ENCODE results near the gene COL27A1. TPM values are rescaled to one million over a fixed set of nuclear protein-coding genes. Genes with fewer than 3 reads are reported as not detected.

Gene COL27A1
- total RNA-seq, 4 donors from 2014 or later, result 1.0 to 5.7 (median 3.3) TPM

DNA sequence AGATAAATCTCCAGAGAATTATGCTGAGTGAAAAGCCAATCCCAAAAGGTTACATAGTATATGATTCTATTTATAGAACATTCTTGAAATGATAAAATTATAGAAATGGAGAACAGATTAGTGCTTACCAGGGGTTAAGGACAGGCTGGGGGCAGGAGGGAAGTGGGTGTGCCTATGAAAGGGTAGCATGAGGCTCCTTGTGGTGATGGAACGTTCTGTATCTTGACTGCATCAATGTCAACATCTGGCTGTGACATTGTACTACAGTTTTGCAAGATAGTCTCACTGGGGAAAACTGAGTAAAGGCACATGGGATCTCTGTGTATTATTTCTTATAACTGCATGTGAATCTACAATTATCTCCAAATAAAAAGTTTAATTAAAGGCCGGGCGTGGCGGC is 196.6 kb downstream of the COL27A1 start:
- WGBS, 2 donors (ENCODE audit: low coverage in 1 of 2), result 45 to 76% methylated on average over 1 to 4 of the region's 4 CpGs
- Histone ChIP-seq H3K4me3 (no peak overlapping the region), H3K36me3 (peaks cover 0 to 97% of the 10 kb centered on the region in 2 donors), H3K27ac (no peak overlapping the region), H3K27me3 (no peaks in the 10 kb centered on the region), H3K9me3 (no peaks in the 10 kb centered on the region), H3K4me1 (peaks cover 0 to 26% (median 6%) of the 10 kb centered on the region in 3 donors)
- no peak for TF ChIP-seq EP300 (IDR thresholded peaks at IDR 0.05)
- TF ChIP-seq POLR2AphosphoS5 (IDR thresholded peaks at IDR 0.05), result peak; percentile 26
- ATAC-seq, result peak; percentile 31

DNA sequence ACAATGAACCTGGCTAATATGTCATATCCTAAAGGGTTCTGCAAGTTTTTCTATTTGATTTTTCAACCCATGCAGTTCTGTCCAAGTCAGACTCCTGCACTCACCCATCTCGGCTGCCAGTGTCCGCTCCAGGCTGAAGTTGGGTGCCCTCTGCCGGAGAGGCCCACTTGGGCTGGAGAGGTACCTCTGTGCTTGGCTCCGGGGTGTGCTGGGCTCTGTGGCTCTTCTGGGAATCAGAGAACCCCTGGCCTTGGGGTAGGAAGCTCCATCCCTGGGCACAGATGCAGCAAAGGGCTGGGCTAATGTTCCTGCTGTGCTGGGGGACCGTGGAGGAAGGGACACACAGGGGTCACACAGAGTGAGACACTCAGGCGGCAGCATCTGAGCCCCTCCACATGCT is 200.5 kb downstream of the COL27A1 start:
- no peak for TF ChIP-seq POLR2A (IDR thresholded peaks at IDR 0.05)
- TF ChIP-seq EP300 (IDR thresholded peaks at IDR 0.05), result no peak
- TF ChIP-seq, protein P1, sequence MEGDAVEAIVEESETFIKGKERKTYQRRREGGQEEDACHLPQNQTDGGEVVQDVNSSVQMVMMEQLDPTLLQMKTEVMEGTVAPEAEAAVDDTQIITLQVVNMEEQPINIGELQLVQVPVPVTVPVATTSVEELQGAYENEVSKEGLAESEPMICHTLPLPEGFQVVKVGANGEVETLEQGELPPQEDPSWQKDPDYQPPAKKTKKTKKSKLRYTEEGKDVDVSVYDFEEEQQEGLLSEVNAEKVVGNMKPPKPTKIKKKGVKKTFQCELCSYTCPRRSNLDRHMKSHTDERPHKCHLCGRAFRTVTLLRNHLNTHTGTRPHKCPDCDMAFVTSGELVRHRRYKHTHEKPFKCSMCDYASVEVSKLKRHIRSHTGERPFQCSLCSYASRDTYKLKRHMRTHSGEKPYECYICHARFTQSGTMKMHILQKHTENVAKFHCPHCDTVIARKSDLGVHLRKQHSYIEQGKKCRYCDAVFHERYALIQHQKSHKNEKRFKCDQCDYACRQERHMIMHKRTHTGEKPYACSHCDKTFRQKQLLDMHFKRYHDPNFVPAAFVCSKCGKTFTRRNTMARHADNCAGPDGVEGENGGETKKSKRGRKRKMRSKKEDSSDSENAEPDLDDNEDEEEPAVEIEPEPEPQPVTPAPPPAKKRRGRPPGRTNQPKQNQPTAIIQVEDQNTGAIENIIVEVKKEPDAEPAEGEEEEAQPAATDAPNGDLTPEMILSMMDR (IDR thresholded peaks at IDR 0.05), result no peak
- no peak for TF ChIP-seq POLR2AphosphoS5 (IDR thresholded peaks at IDR 0.05)
- Histone ChIP-seq H3K27ac (no peak overlapping the region), H3K4me3 (no peak overlapping the region), H3K4me1 (no peaks in the 10 kb centered on the region), H3K9me3 (no peaks in the 10 kb centered on the region), H3K27me3 (no peaks in the 10 kb centered on the region), H3K36me3 (peaks cover 0 to 97% of the 10 kb centered on the region in 2 donors)
- ATAC-seq, result no peak
- 79% methylated on average over 2 of the region's 6 CpGs; no CpG with 5 or more reads in 1 of the 2 donors for WGBS, 2 donors (ENCODE audit: low coverage in 1 of 2)

DNA sequence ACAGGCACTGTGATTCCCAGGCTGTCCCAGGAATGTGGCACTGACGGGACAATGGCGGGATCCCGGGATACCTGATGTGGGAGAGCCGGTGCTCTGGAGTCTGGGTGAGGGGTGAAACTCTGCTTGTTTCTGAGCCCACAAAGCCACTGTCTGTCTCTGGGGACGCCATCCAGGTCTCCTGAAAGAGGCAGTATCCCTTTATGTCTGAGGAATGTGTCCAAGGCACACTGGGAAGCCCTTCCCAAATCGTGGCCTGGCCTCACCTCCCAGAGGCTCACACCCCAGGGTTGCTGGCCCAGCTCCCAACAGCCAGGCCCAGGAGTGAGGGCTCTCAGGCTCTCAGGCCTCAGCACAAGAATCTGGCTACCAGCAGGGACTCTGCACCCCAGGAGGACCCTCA is 201.5 kb downstream of the COL27A1 start:
- H3K36me3 ChIP-seq, result peaks cover 0 to 98% of the 10 kb centered on the region in 2 donors
- no peak for ATAC-seq

DNA sequence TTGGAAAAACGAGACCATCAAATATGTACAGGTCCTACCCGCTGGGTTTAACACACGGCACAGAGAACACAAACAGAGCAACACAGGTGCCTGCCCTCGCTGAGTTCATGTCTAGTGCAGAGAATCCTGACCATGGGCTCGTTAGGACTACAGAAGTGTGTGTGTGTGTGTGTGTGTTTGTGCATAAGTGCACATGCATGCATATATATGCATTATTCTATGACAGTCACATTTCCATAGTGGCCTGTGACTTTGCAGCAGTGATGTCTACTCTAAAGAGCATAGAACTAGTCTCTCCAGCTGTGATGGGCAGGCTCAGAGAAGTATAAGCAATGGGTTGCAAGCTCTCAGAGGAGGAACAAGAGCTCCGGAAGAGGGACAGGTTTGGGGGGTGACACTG is 202.0 kb downstream of the COL27A1 start:
- Histone ChIP-seq H3K27ac (no peak overlapping the region), H3K9me3 (no peaks in the 10 kb centered on the region), H3K4me3 (no peak overlapping the region), H3K4me1 (no peaks in the 10 kb centered on the region), H3K27me3 (no peaks in the 10 kb centered on the region), H3K36me3 (peaks cover 0 to 98% of the 10 kb centered on the region in 2 donors)
- WGBS, 2 donors (ENCODE audit: low coverage in 1 of 2), result 33 to 80% methylated on average over 1 to 3 of the region's 6 CpGs
- no peak for ATAC-seq
- no peak for TF ChIP-seq POLR2A (IDR thresholded peaks at IDR 0.05)
- TF ChIP-seq, protein P1 (IDR thresholded peaks at IDR 0.05), result no peak
- no peak for TF ChIP-seq POLR2AphosphoS5 (IDR thresholded peaks at IDR 0.05)
- TF ChIP-seq EP300 (IDR thresholded peaks at IDR 0.05), result no peak

More for the DNA sequence above, 201.5 kb downstream of the COL27A1 start:
- 100% methylated on average over 3 of the region's 6 CpGs; no CpG with 5 or more reads in 1 of the 2 donors for WGBS, 2 donors (ENCODE audit: low coverage in 1 of 2)
- Histone ChIP-seq H3K27ac (no peak overlapping the region), H3K4me1 (no peaks in the 10 kb centered on the region), H3K4me3 (no peak overlapping the region), H3K27me3 (no peaks in the 10 kb centered on the region), H3K9me3 (no peaks in the 10 kb centered on the region)
- TF ChIP-seq POLR2A (IDR thresholded peaks at IDR 0.05) (no peak), EP300 (IDR thresholded peaks at IDR 0.05) (no peak), POLR2AphosphoS5 (IDR thresholded peaks at IDR 0.05) (no peak)
- TF ChIP-seq, protein P1 (IDR thresholded peaks at IDR 0.05), result no peak

DNA sequence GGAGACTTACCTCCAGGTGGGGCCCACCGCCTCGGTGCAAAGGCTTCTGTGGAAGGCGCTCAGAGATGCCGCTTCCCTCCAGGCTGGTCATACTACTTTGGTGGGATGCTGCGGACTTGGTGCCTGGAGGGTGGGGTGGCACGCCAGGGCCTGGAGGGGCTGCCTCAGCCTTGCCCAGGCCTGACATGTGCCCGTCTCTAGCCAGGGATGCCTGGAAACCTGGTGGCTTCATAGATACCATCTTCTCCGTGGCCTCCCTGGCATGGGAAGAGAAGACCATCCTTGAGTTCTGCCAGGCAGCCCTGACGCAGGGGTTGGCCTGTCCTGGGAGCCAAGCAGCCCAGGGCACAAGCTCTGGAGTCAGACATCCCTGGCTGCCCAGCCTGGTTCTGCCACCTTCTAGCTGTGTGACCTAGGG is 202.6 kb downstream of the COL27A1 start:
- H3K36me3 ChIP-seq, result peaks cover 0 to 98% of the 10 kb centered on the region in 2 donors
- 80 to 100% methylated on average over 1 to 5 of the region's 9 CpGs for WGBS, 2 donors (ENCODE audit: low coverage in 1 of 2)

More for the DNA sequence above, 202.6 kb downstream of the COL27A1 start:
- Histone ChIP-seq H3K9me3 (no peaks in the 10 kb centered on the region), H3K27me3 (no peaks in the 10 kb centered on the region), H3K27ac (no peak overlapping the region), H3K4me1 (no peaks in the 10 kb centered on the region), H3K4me3 (no peak overlapping the region)
- TF ChIP-seq, protein P1 (IDR thresholded peaks at IDR 0.05), result no peak
- TF ChIP-seq POLR2AphosphoS5 (IDR thresholded peaks at IDR 0.05), result no peak
- no peak for TF ChIP-seq EP300 (IDR thresholded peaks at IDR 0.05)
- no peak for TF ChIP-seq POLR2A (IDR thresholded peaks at IDR 0.05)
- no peak for ATAC-seq
